Endometrium (tissue), 2 donors: Measurements from ENCODE around the gene KSR2.

Experiments used
- FAIRE-seq: peaks from 2 replicates; lab custom pipeline; 2012; peaks lifted over from hg19 to GRCh38; lab: Jason Lieb, UNC
- donor health status: control.
- donor health status: control.

The KSR2 gene

DNA sequence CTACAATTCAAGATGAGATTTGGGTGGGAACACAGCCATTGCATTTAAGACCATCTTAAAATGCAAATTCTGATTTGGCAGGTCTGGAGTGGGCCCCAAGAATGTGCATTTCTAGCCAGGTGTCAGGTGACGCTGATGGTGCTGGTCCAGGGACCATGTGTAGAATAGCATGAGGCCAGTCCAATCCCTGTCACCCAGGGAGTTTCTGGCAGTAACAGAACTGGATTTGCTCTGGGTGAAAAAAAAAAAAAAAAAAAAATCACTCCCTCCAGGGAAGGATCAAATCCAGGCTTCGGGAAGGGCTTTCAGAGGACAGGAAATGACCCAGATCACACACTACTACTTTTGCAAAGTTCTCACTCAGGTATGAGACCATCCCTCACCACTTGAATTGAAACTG is 394.1 kb downstream of the KSR2 start:
- FAIRE-seq: no peak

DNA sequence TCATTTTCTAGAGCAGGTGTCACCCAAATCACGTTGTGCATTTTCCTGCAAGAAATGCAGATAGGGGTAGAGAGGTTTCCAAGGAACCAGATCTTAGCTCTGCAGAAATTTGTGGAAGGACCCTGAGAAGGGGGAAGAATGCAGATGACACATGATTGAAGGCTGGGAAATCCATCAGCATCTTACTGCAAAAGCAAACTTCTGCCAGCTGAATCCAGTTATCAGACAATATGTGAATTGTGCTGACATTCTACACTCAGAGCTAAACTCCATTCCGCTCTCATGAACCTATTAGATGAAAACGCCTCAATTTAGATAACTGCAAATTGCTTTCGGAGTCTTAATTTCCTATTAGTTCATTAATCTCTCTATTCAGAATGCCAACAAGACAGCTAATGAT is 396.0 kb downstream of the KSR2 start:
- FAIRE-seq: no peak

DNA sequence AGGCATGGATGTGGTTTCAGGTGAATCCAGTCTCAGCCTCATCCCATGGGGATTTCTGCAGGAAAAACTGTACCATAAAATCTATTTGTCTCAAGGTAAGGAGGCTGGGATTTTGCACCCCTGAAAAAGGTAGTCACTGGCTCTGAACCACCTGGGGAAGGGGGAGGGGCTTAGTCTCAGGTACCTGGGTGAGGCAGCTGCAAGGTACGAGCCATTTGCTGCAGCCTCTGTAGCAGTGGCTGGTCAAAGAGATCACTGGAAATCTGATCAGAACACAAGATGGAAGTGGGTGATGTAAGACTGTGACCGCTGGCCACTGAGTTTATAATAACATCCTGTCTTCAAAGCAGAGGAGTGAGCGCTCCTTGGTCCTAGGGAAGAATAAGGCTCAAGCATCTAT is 397.5 kb downstream of the KSR2 start:
- no peak for FAIRE-seq

DNA sequence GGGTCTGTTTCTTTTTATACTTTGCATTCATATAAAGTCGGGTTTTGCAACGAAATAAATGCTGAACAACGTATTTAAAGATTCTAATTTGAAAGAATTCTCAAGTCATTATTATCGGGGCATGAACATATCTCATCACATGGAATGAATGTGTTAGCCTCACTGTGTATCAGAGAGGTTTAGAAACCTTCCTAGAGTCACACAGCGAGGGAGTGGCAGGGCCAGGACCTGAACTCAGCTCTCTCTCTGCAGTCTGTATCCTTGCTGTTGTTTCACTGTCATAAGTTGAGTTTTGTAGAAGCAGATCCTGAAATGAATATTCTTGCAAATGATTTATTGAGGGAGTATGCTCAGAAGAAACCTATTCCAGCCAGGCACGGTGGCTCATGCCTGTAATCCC is 398.2 kb downstream of the KSR2 start:
- no peak for FAIRE-seq

DNA sequence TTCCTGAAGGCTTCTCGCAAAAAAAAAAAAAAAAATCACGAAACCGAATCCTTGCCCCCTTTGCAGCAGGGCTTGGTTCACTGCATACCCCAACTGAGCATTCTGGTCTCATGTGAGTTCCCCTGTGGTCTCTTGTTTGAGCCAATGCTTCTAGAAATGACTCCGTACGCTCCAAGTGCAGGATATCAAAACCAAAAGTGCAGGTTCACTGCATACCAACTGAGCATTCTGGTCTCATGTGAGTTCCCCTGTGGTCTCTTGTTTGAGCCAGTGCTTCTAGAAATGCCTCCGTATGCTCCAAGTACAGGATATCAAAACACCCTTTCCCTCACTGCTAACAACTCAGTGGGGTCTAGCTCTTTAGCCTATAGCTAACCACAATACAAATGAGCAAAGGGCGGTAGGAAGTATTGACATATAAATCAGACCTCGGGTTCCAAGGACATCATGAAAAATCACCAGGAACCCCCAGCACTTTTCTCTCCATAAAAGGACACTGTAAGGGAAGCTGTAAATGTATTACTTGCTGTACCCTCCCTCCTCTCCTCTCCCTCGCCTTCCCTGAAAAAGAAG is 401.1 kb downstream of the KSR2 start:
- FAIRE-seq: no peak

DNA sequence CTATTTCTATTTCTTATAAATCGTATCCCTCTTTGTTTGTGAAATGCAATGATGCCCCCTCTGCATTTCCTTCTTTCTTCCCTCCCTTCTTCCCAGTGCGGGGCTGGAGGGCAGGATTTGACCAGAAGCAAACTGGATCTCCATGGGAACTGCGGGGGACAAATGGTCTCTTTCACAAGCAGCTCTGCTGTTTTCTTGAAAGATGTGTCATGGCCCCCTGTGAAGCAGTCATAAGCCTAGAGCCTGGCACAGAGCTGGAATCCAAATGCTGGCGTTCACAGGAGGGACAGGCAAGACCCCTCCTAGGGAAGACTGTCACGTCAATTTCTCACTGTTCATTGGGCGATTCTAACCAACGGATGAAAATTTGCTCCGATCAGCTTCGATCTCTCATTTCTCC is 403.9 kb downstream of the KSR2 start:
- no peak for FAIRE-seq

DNA sequence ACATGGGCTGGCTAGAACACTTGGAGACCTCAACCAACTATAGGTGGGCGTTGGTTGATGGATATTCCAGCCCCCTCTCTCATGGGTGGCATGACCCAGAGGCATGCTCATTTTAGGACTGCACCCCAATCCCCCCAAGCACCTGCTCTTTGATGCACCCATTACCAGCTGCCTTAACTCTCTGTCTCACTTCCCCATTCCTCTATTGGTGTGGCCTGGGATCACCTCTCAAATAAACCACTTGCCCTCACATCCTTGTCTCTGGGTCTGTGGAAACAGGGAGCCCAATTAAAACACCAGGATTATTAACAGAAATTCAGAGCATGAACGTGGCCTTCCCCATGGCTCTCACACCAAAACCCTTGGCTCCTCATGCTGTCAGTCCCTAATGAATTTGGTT is 405.1 kb downstream of the KSR2 start:
- no peak for FAIRE-seq

DNA sequence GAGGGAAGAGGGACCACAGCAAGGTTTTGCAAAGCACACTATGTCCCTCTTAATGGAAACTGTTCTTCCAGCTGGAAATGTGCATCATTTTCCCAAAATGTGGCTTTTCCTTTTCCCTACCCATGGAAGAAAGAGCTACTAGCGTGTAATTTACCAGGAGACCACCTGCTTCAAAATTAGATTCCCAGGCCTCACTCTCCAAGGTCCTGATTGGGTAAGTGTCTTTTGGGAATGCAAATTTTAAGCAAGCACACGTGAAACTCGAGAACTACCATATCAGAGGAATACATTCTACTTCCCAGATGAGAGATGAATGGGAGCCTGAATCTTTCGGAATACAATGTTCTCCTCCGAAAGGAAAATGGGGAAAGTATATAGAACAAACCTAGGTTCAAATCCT is 405.8 kb downstream of the KSR2 start:
- FAIRE-seq: no peak

DNA sequence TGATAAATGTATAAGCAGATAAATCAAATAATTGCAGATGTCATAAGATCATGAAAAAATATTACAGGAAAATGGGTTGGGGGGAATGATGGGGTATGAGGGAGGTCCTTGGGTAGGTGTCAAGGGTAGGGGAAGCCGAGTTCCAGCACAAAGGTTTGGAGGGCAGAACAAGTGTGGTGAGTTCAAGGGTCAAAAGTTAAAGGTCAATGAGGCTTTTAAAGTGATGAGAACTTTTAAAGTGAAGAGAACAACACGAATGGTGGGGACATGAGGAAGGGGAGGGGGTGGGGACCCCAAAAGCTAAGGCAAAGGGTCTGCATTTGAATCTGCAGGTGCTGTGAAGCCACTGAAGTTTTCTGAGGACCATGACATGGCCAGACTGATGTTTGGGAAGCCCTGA is 406.8 kb downstream of the KSR2 start:
- FAIRE-seq: no peak

DNA sequence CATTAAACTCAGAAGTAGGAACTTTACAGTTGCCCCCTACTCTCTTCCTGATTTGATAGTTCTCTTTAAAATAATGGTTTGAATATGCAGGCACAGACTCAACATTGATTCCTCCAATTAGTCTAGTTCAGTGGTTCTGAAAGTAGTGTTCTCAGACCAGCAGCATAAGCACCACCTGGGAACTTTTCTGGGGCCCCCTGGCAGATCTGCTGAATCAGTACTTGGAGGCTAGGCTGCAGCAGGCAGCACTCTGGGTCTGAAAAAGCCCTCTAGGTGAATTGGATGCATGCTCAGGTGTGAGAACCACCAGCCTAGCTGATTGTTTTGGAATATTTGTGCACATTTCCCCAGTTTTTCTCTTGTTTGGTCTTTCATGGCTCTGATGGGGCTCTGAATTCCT is 408.8 kb downstream of the KSR2 start:
- no peak for FAIRE-seq

DNA sequence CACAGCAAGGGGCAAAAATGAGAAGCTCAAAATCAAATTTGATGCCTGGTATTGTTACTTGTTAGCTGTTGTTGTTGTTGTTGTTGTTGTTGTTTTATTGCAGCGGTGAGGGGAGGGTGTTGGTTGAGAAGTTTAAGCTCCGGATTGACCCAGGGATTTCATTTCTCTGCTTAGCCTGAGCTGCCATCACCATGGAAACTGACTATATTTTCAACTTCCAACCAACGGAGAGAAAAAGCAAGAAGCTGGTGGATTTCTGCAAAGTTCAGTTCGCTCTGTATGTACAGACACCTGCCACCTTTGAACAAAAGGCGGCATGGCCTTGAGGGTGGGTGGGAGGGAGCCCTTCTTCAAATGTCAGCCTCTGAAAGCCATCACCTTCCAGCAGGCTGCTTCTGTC is 412.9 kb downstream of the KSR2 start:
- no peak for FAIRE-seq

DNA sequence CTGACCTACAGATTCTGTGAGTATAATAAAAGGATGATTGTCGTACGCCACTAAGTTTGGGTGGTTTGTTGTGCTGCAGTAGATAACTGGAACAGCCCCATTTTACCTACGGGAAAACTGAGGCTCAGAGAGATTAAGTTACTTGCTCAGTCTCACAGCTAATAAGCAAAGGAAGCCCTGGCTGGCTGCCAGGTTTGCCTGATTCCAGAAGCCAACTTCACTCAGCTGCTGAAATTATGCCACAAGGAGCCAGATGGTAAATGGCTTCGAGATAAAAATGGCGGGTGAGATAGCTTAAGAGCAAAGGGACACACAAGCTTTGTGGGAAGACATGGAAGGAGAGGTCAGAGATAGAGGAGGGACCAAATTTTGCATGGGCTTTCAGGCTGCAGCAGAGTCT is 415.8 kb downstream of the KSR2 start:
- no peak for FAIRE-seq

DNA sequence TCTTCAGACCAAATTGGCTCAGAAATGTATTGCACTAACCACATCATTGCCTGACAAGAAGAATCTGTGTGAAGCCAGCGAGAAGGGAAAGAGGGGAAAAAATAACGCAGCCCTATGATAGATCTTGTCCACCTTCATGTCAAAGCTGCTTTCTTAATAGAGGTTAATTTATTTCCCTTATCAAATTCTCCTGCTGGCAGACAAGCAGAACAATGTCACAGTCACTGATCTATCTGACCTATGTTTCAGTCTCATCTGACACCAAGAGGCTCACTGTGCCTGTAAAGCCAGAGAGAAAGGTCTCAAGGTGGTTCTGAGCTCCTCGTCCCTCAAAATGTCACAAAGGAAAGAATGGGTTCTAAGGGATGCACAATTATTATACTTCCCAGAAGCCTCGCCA is 417.1 kb downstream of the KSR2 start:
- FAIRE-seq: no peak

DNA sequence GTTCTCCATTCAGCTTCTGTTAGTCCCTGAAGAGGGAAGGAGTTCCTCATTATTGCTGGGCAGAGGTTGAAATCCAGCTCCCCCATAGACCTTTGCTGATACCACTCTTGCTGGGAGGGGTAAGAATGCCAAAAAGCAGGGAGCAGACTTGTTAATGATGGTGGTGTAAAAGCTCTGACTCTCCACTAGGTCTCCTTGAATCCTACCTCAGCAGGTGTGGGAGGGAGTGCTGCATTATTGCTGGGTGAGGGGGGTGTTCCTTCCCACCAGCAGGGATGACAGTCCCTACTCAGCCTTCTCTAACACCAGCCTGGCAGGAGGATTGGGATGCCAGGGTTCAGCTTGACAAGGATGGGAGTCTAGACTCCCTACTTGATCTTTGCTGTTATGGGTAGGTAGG is 421.6 kb downstream of the KSR2 start:
- FAIRE-seq: no peak

DNA sequence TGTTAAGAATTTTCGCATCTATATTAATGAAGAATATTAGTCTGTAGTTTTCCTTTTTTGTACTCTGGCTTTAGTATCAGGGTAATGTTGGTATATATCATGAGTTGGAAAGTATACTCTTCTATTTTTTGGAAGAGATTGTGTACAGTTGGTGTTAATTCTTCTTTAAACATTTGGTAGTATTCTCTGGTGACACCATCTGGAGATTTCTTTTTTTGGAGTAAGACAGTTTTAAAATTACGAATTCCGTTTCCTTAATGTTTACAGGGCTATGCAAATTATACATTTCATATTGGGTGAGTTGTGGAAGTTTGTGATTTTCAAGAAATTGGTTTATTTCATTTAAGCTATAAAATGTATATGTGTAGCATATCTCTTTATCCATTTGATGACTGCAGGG is 423.6 kb downstream of the KSR2 start:
- FAIRE-seq: no peak

DNA sequence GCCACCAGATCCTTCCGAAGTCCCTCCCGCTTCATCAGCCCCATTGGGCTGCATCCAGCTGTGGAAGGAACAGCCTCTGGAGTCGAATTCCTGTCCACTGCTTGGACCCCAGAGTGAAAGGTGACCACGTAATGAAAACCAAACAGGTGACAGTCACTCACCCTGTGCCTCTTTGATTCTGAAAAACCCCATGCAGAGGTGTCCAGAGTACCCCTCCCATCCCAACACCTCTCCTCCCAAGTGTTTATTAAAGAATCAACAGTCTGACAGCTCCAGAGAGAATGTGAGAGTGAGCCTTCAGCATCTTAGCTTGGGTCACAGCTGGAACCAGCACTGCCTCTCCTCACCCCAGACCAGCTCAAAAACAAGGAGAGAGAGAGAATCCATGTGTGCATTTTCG is 428.8 kb downstream of the KSR2 start:
- FAIRE-seq: no peak

DNA sequence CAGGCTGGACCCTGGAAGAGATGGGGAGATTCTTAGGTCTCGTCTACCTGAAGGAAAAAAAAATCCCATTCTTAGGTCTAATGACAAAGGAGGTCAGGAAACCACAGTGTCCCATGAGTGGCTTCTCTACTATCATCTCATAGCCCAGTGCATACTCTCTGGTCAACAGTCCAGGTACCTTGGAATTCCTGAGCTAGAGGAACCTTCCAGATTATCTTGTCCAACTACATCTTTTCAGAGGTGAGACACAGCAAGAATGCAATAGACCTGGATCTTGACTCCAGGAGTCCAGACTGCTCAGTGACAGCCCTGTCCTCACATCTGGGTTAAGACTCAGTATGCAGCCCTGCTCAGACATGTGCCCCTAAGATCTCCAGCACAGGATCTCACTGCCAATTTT is 429.9 kb downstream of the KSR2 start:
- no peak for FAIRE-seq

DNA sequence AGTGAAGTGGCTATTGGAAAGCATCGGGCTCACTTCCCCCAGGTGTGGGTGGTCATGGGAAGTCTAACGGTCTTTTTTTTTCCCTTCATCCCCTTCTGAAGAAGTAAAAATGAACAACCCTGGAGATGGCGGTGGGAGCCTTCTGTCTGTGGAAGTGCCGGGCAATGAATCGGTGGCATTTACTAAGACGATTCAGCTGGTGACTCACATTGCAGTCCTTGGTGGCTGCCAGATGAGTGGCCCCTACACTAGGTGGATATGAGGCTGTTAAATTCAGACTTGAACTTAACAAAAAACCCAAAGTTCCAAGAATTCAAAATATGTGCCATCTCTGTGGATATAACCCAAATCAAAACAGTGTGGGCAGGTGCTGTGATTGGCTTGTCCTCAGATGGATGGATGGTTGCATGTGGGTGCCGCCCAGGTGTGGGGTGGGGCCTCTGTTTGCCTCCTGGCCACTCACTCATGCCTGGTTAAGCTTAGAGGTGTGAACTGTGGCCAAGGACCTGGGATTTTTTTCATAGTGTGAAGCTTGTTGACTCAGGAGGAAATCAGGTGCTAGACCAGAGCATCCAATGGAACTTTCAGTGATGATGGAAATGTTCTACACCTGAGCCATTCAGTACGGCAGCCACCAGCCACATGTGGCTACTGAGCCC is 430.6 kb downstream of the KSR2 start:
- no peak for FAIRE-seq

DNA sequence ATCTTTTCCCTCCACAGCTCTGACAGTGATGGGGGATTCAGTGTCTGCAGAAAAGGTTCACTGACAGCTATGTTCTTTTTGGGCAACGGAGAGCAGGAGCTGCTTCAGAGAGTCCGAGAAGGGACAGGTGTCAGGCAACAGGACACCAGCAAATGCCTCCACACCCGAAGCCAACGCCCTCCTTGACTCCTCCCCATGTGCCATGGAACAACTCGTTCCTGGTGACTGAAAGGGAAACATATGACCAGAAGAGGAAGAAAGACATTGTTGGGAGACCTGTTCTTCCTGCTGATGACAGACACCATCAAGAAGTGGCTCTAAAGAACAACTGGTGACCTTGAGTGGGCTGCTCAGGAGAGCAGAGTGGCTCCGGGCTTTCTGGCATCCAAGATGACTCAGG is 435.1 kb downstream of the KSR2 start:
- no peak for FAIRE-seq

DNA sequence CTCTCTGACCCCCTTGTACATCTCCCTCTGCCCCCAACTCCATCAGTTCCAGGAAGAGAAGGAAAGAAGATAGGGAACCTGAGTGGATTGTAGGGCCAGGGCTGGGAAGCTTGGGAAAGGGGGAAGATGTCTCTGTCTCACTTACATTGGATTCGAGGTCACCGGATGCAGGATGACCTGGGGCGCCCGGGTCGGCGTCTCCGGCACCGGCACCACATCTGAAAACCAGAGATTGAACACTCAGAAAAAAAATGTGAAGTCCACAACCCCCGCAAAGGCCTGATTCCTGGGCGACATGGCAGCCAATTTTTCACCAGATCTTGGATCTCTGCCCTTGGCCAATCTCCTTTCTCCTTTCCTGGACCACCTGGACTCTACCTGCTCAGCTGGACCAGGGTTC is 438.0 kb downstream of the KSR2 start:
- FAIRE-seq: no peak

DNA sequence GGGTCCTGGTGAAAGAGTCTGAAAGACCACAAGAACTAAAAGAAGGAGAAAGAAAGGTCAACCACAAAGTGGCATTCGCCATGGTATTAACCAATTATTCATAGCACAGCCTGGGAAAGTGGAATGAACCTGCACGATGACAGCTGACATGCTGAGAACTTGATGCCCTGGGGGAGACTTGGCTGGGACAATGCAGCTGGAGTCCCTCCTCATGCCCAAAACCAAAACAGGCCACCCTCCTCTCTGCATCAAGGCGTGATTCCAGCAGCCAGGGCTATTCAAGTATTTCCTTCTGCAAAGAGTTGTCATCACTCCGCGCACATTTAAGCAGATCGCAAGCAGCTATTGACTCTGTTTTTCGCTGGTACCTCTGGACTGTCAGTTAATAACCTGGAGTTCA is 440.3 kb downstream of the KSR2 start:
- no peak for FAIRE-seq

DNA sequence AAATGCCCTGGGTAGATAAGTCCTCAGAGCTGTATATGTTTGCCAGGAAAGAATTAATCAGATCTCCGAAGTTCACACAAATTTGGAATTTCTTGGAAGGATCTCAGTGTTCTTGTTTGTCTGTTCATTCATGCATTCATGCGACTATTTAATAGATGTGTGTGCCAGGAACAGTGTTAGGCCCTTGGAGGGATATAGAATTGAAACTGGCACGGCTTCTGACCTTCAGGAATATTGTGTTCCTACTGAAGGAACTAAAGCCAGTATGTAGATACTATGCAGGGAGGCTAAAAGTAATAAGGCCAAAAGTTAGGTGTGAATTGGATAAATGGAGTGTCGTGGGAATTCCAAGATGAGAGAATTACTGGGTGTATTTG is 441.3 kb downstream of the KSR2 start:
- no peak for FAIRE-seq

DNA sequence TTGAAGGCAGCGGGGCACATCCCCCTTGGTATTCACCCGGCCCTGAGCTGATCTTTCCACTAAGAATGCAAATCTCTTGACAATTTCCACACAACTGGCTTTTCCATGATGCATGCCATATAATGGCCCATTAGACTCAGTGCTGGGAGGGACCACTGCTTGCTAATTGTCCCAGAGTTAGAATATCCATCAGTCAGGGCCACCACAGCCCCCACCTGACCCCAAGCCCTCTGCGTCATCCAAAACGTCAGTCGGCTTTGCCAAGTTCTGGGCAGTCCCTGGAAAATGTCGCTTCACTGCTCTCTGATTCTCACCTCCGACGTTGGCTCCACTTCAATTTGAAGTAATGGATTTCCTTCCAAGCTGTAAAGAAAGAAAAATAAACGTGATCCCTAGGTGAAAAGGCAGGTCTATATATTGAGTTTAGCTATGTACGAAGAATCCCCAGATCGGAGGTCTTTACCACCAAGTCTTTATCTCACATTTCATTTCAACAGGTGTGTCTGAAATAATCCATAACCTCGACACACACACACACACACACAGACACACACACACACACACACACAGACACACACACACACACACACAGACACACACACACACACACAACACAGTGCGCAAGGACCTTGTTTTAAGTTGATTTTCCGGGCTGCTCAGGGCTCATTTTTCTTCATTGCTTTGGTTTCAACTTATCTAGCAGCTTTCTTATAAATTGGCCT is 441.9 kb downstream of the KSR2 start:
- no peak for FAIRE-seq

DNA sequence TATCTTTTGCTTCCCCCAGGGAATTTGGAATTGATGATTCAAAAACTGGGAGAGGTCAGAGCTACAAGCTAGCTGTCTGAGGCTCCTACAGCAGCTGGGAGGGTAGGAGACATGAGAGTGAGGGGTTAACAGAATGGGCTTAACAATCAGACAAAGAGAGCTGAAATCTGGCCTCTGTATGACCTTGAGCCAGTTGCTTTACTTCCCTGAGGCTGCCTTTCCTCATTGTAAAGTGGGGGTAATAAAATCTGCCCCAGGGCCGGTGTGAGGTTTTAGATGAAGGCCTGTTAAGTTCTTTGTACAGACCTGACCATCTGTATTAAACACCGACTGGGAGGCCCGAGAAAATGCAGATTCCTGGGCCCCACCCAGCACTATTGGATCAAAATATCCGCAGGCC is 443.0 kb downstream of the KSR2 start:
- no peak for FAIRE-seq
